GM23338 (cell line): ENCODE results near the gene SLN. TPM values are rescaled to one million over a fixed set of nuclear protein-coding genes. Genes with fewer than 3 reads are reported as not detected.

ENCODE experiments used
- ATAC-seq: fragments of 200-7000 bp; cut with Tn5 transposase; 3 replicates; pipeline ENCODE4 v1.9.1; 2020
- DNase-seq: peaks from one replicate; pipeline ENCODE4 v3.0.0-alpha.2; 2015; ENCODE audit warnings: low spot score
- H2AFZ ChIP-seq: fragments of 200-600 bp; sonication (generic); 2 replicates; pipeline ENCODE4 v1.8.0; 2016; ENCODE audit warnings: antibody characterized with exemption, mild to moderate bottlenecking, moderate library complexity
- H3F3A ChIP-seq: fragments of 200-600 bp; sonication (generic); replicated peaks from 2 replicates; pipeline ENCODE4 v1.8.0; 2017; ENCODE audit warnings: antibody characterized with exemption, mixed run types, low read depth
- H3K27ac ChIP-seq: fragments of 200-600 bp; sonication (generic); 2 replicates; pipeline ENCODE4 v1.6.1; 2016; ENCODE audit warnings: low read depth
- H3K27me3 ChIP-seq: fragments of 200-600 bp; sonication (generic); 2 replicates; pipeline ENCODE4 v1.8.0; 2016; ENCODE audit warnings: mild to moderate bottlenecking, mixed run types, moderate library complexity; ENCODE audit not compliant: insufficient read depth
- H3K36me3 ChIP-seq: fragments of 200-600 bp; sonication (generic); 2 replicates; pipeline ENCODE4 v1.8.0; 2016; ENCODE audit warnings: mild to moderate bottlenecking; ENCODE audit not compliant: insufficient read depth
- H3K4me1 ChIP-seq: fragments of 200-600 bp; sonication (generic); 2 replicates; pipeline ENCODE4 v1.8.0; 2016; ENCODE audit warnings: mild to moderate bottlenecking, moderate library complexity; ENCODE audit not compliant: insufficient read depth
- H3K4me2 ChIP-seq: fragments of 200-600 bp; sonication (generic); 2 replicates; pipeline ENCODE4 v1.7.1; 2017; ENCODE audit warnings: mixed run types
- H3K4me3 ChIP-seq: fragments of 200-600 bp; sonication (generic); 2 replicates; pipeline ENCODE4 v1.6.1; 2016; ENCODE audit warnings: mixed run types
- H3K79me2 ChIP-seq: fragments of 200-600 bp; sonication (generic); replicated peaks from 2 replicates; pipeline ENCODE4 v1.8.0; 2017; ENCODE audit warnings: mild to moderate bottlenecking; ENCODE audit not compliant: insufficient read depth
- H3K9me2 ChIP-seq: fragments of 200-600 bp; sonication (generic); 2 replicates; pipeline ENCODE4 v1.8.0; 2017; ENCODE audit not compliant: insufficient read depth
- H4K20me1 ChIP-seq: fragments of 200-600 bp; sonication (generic); replicated peaks from 2 replicates; pipeline ENCODE4 v1.8.0; 2017; ENCODE audit warnings: mild to moderate bottlenecking; ENCODE audit not compliant: insufficient read depth
- H3K27ac Mint-ChIP-seq: 2 replicates; pipeline ENCODE4 v1.8.0; 2020; ENCODE audit warnings: inconsistent platforms, mild to moderate bottlenecking, moderate library complexity, mixed read lengths
- H3K27me3 Mint-ChIP-seq: 3 replicates; pipeline ENCODE4 v1.8.0; 2022; ENCODE audit warnings: low read depth, mild to moderate bottlenecking, moderate library complexity, mixed read lengths, inconsistent platforms; ENCODE audit not compliant: insufficient read depth, poor library complexity
- H3K36me3 Mint-ChIP-seq: 3 replicates; pipeline ENCODE4 v1.8.0; 2021; ENCODE audit warnings: low read depth, mild to moderate bottlenecking, inconsistent platforms, moderate library complexity, mixed read lengths
- H3K4me1 Mint-ChIP-seq: 3 replicates; pipeline ENCODE4 v1.8.0; 2020; ENCODE audit warnings: mild to moderate bottlenecking, inconsistent platforms, mixed read lengths
- H3K4me3 Mint-ChIP-seq: 3 replicates; pipeline ENCODE4 v1.8.0; 2021; ENCODE audit warnings: moderate library complexity, mild to moderate bottlenecking, inconsistent platforms, mixed read lengths
- H3K9me3 Mint-ChIP-seq: 3 replicates; pipeline ENCODE4 v1.8.0; 2020; ENCODE audit warnings: moderate library complexity, mild to moderate bottlenecking, inconsistent platforms, mixed read lengths
- EZH2 ChIP-seq: fragments of 200-600 bp; sonication (generic); IDR thresholded peaks from one replicate; pipeline ENCODE4 v1.8.0; 2017; ENCODE audit warnings: antibody characterized with exemption, mild to moderate bottlenecking, low read depth; ENCODE audit not compliant: unreplicated experiment
- EZH2phosphoT487 ChIP-seq: fragments of 200-600 bp; sonication (generic); IDR thresholded peaks from one replicate; pipeline ENCODE4 v1.8.1; 2018; ENCODE audit warnings: antibody characterized with exemption; ENCODE audit not compliant: unreplicated experiment
- JUNB ChIP-seq: IDR thresholded peaks from one replicate; pipeline ENCODE4 v1.6.1; 2016; ENCODE audit warnings: antibody characterized with exemption; ENCODE audit not compliant: unreplicated experiment
- ZNF331 ChIP-seq: fragments of 250-450 bp; sonication (Bioruptor Pico); IDR thresholded peaks from 2 replicates; pipeline ENCODE4 v1.5.0; 2020; ENCODE audit warnings: low read depth, mild to moderate bottlenecking, moderate library complexity
- polyA plus RNA-seq: library from polyadenylated mRNA; unstranded; fragments of >200 nt; fragmentation: Nextera tagmentation; extraction: Ambion mirVana; gene quantifications from 2 replicates; pipeline ENCODE4 v1.2.1, GENCODE V29; 2016
- total RNA-seq: library from RNA; depleted of rRNA; stranded (reverse); fragments of >200 nt; shearing (Covaris generic); gene quantifications from 2 replicates; pipeline ENCODE4 v1.2.3, GENCODE V29; 2014
- TF ChIP-seq, protein P1 (sequence below): IDR thresholded peaks from one replicate; pipeline ENCODE4 v1.6.1; 2018; ENCODE audit warnings: antibody characterized with exemption; ENCODE audit not compliant: unreplicated experiment
- TF ChIP-seq, protein P2 (sequence below): IDR thresholded peaks from 2 replicates; pipeline ENCODE4 v1.6.1; 2016; ENCODE audit warnings: antibody characterized with exemption
- TF ChIP-seq, protein P3 (sequence below), 2 experiments: fragments of 200-600 bp in 1 of 2; sonication (generic) in 1 of 2; conservative IDR thresholded peaks; 2 replicates each; pipeline versions ENCODE4 v1.5.1 to v1.6.1; 2016 to 2017; ENCODE audit warnings: antibody characterized with exemption in 2 of 2, low read depth in 2 of 2, mild to moderate bottlenecking in 2 of 2, moderate library complexity in 1 of 2
- TF ChIP-seq, protein P4 (sequence below): fragments of 250-450 bp; sonication (Bioruptor Pico); IDR thresholded peaks from 2 replicates; pipeline ENCODE4 v1.5.0; 2020; ENCODE audit warnings: mild to moderate bottlenecking, moderate library complexity

The SLN gene
- total and polyA plus RNA-seq, 2 experiments from 2014 or later = not detected

DNA sequence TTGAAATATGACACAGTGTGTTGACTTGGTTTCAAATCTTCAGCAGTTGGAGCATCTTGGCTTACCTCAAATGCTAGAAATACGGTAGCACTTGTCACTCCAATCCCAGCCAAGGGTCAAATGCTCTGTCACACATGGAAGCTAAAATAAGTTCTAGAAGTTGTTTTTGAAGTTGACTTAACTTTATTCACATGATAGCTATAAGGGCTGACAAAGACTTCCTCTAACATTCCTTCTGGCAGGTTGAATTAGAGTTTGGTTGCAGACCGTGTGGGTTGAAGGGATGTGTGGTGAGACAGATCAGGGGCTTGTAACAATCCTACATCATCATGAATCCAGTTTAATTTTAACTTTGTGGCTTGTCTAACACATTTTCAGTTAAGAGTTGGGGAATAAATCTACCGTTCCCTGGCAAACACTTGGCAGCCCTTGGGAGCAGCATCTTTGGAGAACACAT, 4.6 kb downstream of the SLN start (continued):
- TF ChIP-seq EZH2 (no peak), ZNF331 (CRISPR knock-in tag) (no peak), EZH2phosphoT487 (no peak), JUNB (no peak)
- TF ChIP-seq, protein P1, sequence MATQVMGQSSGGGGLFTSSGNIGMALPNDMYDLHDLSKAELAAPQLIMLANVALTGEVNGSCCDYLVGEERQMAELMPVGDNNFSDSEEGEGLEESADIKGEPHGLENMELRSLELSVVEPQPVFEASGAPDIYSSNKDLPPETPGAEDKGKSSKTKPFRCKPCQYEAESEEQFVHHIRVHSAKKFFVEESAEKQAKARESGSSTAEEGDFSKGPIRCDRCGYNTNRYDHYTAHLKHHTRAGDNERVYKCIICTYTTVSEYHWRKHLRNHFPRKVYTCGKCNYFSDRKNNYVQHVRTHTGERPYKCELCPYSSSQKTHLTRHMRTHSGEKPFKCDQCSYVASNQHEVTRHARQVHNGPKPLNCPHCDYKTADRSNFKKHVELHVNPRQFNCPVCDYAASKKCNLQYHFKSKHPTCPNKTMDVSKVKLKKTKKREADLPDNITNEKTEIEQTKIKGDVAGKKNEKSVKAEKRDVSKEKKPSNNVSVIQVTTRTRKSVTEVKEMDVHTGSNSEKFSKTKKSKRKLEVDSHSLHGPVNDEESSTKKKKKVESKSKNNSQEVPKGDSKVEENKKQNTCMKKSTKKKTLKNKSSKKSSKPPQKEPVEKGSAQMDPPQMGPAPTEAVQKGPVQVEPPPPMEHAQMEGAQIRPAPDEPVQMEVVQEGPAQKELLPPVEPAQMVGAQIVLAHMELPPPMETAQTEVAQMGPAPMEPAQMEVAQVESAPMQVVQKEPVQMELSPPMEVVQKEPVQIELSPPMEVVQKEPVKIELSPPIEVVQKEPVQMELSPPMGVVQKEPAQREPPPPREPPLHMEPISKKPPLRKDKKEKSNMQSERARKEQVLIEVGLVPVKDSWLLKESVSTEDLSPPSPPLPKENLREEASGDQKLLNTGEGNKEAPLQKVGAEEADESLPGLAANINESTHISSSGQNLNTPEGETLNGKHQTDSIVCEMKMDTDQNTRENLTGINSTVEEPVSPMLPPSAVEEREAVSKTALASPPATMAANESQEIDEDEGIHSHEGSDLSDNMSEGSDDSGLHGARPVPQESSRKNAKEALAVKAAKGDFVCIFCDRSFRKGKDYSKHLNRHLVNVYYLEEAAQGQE = no peak
- TF ChIP-seq, protein P2, sequence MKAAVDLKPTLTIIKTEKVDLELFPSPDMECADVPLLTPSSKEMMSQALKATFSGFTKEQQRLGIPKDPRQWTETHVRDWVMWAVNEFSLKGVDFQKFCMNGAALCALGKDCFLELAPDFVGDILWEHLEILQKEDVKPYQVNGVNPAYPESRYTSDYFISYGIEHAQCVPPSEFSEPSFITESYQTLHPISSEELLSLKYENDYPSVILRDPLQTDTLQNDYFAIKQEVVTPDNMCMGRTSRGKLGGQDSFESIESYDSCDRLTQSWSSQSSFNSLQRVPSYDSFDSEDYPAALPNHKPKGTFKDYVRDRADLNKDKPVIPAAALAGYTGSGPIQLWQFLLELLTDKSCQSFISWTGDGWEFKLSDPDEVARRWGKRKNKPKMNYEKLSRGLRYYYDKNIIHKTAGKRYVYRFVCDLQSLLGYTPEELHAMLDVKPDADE = no peak
- TF ChIP-seq, protein P3, sequence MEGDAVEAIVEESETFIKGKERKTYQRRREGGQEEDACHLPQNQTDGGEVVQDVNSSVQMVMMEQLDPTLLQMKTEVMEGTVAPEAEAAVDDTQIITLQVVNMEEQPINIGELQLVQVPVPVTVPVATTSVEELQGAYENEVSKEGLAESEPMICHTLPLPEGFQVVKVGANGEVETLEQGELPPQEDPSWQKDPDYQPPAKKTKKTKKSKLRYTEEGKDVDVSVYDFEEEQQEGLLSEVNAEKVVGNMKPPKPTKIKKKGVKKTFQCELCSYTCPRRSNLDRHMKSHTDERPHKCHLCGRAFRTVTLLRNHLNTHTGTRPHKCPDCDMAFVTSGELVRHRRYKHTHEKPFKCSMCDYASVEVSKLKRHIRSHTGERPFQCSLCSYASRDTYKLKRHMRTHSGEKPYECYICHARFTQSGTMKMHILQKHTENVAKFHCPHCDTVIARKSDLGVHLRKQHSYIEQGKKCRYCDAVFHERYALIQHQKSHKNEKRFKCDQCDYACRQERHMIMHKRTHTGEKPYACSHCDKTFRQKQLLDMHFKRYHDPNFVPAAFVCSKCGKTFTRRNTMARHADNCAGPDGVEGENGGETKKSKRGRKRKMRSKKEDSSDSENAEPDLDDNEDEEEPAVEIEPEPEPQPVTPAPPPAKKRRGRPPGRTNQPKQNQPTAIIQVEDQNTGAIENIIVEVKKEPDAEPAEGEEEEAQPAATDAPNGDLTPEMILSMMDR (conservative IDR thresholded peaks at IDR 0.05; ENCODE audit: low read depth in 2 of 2) = no peak

DNA sequence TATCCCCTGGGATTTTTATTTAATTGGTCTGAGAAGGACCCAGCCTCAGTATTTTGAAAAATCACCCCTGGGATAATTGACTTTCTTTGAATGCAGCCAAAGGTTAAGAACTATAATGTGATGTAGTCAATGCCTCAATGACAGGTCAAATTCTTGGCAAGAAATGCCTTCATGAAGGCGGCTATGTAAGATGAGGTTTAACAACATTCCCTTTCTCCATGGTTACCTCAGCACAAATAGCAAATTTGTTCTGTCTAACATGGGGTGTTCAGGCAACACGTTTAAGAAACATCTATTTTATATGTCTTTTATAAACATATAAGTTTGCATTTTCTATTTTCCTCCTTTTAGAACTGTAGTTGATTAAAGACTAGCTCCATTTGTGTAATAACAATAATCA, 5.3 kb downstream of the SLN start:
- Histone ChIP-seq H3K4me2 (no peak overlapping the region), H2AFZ (no peak overlapping the region), H3K4me1 (peaks cover 19% of the 10 kb centered on the region), H3K36me3 (no peaks in the 10 kb centered on the region), H3K27ac (no peak overlapping the region), H3K4me3 (no peak overlapping the region), H3K27me3 (peaks cover 15% of the 10 kb centered on the region), H3K79me2 (no peaks in the 10 kb centered on the region), H3F3A (no peaks in the 10 kb centered on the region), H3K9me2 (no peaks in the 10 kb centered on the region), H4K20me1 (no peaks in the 10 kb centered on the region)
- TF ChIP-seq, protein P4, sequence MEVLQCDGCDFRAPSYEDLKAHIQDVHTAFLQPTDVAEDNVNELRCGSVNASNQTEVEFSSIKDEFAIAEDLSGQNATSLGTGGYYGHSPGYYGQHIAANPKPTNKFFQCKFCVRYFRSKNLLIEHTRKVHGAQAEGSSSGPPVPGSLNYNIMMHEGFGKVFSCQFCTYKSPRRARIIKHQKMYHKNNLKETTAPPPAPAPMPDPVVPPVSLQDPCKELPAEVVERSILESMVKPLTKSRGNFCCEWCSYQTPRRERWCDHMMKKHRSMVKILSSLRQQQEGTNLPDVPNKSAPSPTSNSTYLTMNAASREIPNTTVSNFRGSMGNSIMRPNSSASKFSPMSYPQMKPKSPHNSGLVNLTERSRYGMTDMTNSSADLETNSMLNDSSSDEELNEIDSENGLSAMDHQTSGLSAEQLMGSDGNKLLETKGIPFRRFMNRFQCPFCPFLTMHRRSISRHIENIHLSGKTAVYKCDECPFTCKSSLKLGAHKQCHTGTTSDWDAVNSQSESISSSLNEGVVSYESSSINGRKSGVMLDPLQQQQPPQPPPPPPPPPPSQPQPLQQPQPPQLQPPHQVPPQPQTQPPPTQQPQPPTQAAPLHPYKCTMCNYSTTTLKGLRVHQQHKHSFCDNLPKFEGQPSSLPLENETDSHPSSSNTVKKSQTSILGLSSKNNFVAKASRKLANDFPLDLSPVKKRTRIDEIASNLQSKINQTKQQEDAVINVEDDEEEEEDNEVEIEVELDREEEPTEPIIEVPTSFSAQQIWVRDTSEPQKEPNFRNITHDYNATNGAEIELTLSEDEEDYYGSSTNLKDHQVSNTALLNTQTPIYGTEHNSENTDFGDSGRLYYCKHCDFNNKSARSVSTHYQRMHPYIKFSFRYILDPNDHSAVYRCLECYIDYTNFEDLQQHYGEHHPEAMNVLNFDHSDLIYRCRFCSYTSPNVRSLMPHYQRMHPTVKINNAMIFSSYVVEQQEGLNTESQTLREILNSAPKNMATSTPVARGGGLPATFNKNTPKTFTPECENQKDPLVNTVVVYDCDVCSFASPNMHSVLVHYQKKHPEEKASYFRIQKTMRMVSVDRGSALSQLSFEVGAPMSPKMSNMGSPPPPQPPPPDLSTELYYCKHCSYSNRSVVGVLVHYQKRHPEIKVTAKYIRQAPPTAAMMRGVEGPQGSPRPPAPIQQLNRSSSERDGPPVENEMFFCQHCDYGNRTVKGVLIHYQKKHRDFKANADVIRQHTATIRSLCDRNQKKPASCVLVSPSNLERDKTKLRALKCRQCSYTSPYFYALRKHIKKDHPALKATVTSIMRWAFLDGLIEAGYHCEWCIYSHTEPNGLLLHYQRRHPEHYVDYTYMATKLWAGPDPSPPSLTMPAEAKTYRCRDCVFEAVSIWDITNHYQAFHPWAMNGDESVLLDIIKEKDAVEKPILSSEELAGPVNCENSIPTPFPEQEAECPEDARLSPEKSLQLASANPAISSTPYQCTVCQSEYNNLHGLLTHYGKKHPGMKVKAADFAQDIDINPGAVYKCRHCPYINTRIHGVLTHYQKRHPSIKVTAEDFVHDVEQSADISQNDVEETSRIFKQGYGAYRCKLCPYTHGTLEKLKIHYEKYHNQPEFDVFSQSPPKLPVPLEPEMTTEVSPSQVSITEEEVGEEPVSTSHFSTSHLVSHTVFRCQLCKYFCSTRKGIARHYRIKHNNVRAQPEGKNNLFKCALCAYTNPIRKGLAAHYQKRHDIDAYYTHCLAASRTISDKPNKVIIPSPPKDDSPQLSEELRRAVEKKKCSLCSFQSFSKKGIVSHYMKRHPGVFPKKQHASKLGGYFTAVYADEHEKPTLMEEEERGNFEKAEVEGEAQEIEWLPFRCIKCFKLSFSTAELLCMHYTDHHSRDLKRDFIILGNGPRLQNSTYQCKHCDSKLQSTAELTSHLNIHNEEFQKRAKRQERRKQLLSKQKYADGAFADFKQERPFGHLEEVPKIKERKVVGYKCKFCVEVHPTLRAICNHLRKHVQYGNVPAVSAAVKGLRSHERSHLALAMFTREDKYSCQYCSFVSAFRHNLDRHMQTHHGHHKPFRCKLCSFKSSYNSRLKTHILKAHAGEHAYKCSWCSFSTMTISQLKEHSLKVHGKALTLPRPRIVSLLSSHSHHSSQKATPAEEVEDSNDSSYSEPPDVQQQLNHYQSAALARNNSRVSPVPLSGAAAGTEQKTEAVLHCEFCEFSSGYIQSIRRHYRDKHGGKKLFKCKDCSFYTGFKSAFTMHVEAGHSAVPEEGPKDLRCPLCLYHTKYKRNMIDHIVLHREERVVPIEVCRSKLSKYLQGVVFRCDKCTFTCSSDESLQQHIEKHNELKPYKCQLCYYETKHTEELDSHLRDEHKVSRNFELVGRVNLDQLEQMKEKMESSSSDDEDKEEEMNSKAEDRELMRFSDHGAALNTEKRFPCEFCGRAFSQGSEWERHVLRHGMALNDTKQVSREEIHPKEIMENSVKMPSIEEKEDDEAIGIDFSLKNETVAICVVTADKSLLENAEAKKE (CRISPR knock-in tag) = no peak
- TF ChIP-seq, protein P3 (conservative IDR thresholded peaks at IDR 0.05; ENCODE audit: low read depth in 2 of 2) = no peak
- no peak for TF ChIP-seq EZH2phosphoT487
- Mint-ChIP-seq H3K27ac (no peak overlapping the region), H3K27me3 (peaks cover 3% of the 10 kb centered on the region), H3K4me3 (no peak overlapping the region), H3K4me1 (peaks cover 13% of the 10 kb centered on the region), H3K36me3 (no peaks in the 10 kb centered on the region), H3K9me3 (no peaks in the 10 kb centered on the region)
- ATAC-seq = no peak
- no peak for DNase-seq
